Breast epithelium (tissue), 4 donors: ENCODE results near the gene CDH23. TPM values are rescaled to one million over a fixed set of nuclear protein-coding genes. Genes with fewer than 3 reads are reported as not detected.

ENCODE experiments used
- DNase-seq, 2 donors: peaks; one replicate each; pipeline ENCODE4 v3.0.0-alpha.2; 2019; ENCODE audit warnings: low spot score in 2 of 2
- H3K27ac ChIP-seq, 2 donors: fragments of 200-600 bp; sonication (generic) in 1 of 2; one replicate each; pipeline ENCODE4 v1.5.1; 2016 to 2019; ENCODE audit warnings: mild to moderate bottlenecking in 1 of 2
- H3K27me3 ChIP-seq, 2 donors: fragments of 200-600 bp; sonication (generic) in 1 of 2; one replicate each; pipeline versions ENCODE4 v1.5.1 to v1.6.0; 2017 to 2019; ENCODE audit warnings: control low read depth in 1 of 2, mild to moderate bottlenecking in 1 of 2
- H3K36me3 ChIP-seq: fragments of 200-600 bp; one replicate; pipeline ENCODE4 v1.5.1; 2019
- H3K4me1 ChIP-seq, 2 donors: fragments of 200-600 bp; sonication (generic); one replicate each; pipeline ENCODE4 v1.5.1; 2016 to 2019; ENCODE audit warnings: control low read depth in 1 of 2
- H3K4me3 ChIP-seq, 3 donors: fragments of 200-600 bp; sonication (generic); 1 replicate in 2 of 3; 2 replicates in 1 of 3; pipeline ENCODE4 v1.5.1; 2016 to 2019; ENCODE audit warnings: mild to moderate bottlenecking in 3 of 3, moderate library complexity in 2 of 3
- H3K9me3 ChIP-seq, 2 donors: fragments of 200-600 bp; sonication (generic) in 1 of 2; one replicate each; pipeline ENCODE4 v1.5.1; 2016 to 2019; ENCODE audit warnings: control low read depth in 1 of 2
- CTCF ChIP-seq, 3 donors: fragments of 450-650 bp; IDR thresholded peaks; one replicate each; pipeline ENCODE4 v1.5.1; 2016 to 2017; ENCODE audit warnings: antibody characterized with exemption in 3 of 3, mild to moderate bottlenecking in 3 of 3, moderate library complexity in 3 of 3
- POLR2A ChIP-seq: fragments of 450-650 bp; IDR thresholded peaks from one replicate; pipeline ENCODE4 v1.6.1; 2016; ENCODE audit warnings: antibody characterized with exemption, mild to moderate bottlenecking, moderate library complexity
- POLR2AphosphoS5 ChIP-seq, 3 donors: sonication (generic); formaldehyde crosslinking; IDR thresholded peaks; one replicate each; pipeline ENCODE4 v1.6.1; 2017; ENCODE audit warnings: antibody characterized with exemption in 3 of 3
- intact Hi-C: fragments of 100-400 bp; cut with DNase I; formaldehyde crosslinking; loops from one replicate; pipeline ENCODE4 v1.15.1; 2023; ENCODE audit warnings: low total_unique reads
- total RNA-seq, 3 donors: library from RNA; depleted of rRNA; stranded (reverse); fragments of >200 nt; gene quantifications; one replicate each; pipeline ENCODE4 v1.1.0, GENCODE V29; 2016

Gene CDH23
- total RNA-seq, 3 donors from 2014 or later, result 8.5 to 13.8 (median 11.6) TPM

- H3K27ac ChIP-seq, result no peak overlapping the region
- H3K4me1 ChIP-seq, result no peaks in the 10 kb centered on the region
- no peaks in the 10 kb centered on the region for H3K36me3 ChIP-seq
- DNase-seq, result no peak
- H3K4me3 ChIP-seq, result no peak overlapping the region
- intact Hi-C loops, result no loop called here
- TF ChIP-seq CTCF (IDR thresholded peaks at IDR 0.05) (no peak), POLR2A (no peak), POLR2AphosphoS5 (IDR thresholded peaks at IDR 0.05) (no peak)
- no peaks in the 10 kb centered on the region for H3K9me3 ChIP-seq
- H3K27me3 ChIP-seq, result no peaks in the 10 kb centered on the region
Observed at GRCh38 chr10:71645185-71645584, 248.5 kb downstream of the CDH23 start.

DNA sequence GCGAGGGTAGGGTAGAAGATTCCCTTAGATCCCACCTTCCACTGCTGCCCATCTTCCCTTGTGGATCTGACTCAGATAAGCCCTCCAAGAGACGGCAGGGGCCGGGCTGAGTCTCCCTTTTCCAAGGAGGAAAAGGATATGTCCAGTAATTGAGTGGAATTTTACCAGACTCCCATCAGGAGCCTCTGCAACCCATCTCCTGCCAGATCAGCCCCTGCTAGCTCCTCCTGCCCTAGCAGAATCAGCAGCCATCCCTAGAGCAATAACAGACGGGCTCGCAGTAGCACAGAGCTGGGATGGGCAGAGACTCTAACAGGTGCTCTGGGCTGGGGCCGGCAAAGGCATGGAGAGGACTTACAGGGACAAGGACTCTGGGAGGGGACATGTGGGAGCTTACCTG, 249.3 kb downstream of the CDH23 start:
- Histone ChIP-seq H3K27ac (no peak overlapping the region), H3K4me3 (no peak overlapping the region), H3K4me1 (no peaks in the 10 kb centered on the region), H3K9me3 (no peaks in the 10 kb centered on the region), H3K27me3 (no peaks in the 10 kb centered on the region), H3K36me3 (no peaks in the 10 kb centered on the region)
- intact Hi-C loops, result no loop called here
- TF ChIP-seq POLR2AphosphoS5 (IDR thresholded peaks at IDR 0.05), result no peak
- TF ChIP-seq CTCF (IDR thresholded peaks at IDR 0.05), result no peak
- no peak for TF ChIP-seq POLR2A
- DNase-seq, result no peak

- intact Hi-C loops, result no loop called here
Observed at GRCh38 chr10:71646592-71647292, 250.0 kb downstream of the CDH23 start.

GRCh38 chr10:71647526-71648253, 251.0 kb downstream of the CDH23 start:
- intact Hi-C loops, result no loop called here
- Histone ChIP-seq H3K9me3 (no peaks in the 10 kb centered on the region), H3K36me3 (no peaks in the 10 kb centered on the region), H3K27ac (no peak overlapping the region), H3K4me1 (no peaks in the 10 kb centered on the region), H3K4me3 (no peak overlapping the region), H3K27me3 (no peaks in the 10 kb centered on the region)
- no peak for TF ChIP-seq POLR2AphosphoS5 (IDR thresholded peaks at IDR 0.05)
- DNase-seq, result no peak

More at GRCh38 chr10:71646592-71647292, 250.0 kb downstream of the CDH23 start:
- Histone ChIP-seq H3K4me1 (no peaks in the 10 kb centered on the region), H3K36me3 (no peaks in the 10 kb centered on the region), H3K9me3 (no peaks in the 10 kb centered on the region), H3K27me3 (no peaks in the 10 kb centered on the region), H3K27ac (no peak overlapping the region), H3K4me3 (no peak overlapping the region)
- no peak for DNase-seq
- no peak for TF ChIP-seq CTCF (IDR thresholded peaks at IDR 0.05)
- no peak for TF ChIP-seq POLR2AphosphoS5 (IDR thresholded peaks at IDR 0.05)
- TF ChIP-seq POLR2A, result no peak

- no peak for DNase-seq
- TF ChIP-seq POLR2AphosphoS5 (IDR thresholded peaks at IDR 0.05), result no peak
- no peak for TF ChIP-seq CTCF (IDR thresholded peaks at IDR 0.05)
- TF ChIP-seq POLR2A, result no peak
- intact Hi-C loops, result no loop called here
- Histone ChIP-seq H3K27ac (no peak overlapping the region), H3K27me3 (no peaks in the 10 kb centered on the region), H3K9me3 (no peaks in the 10 kb centered on the region), H3K36me3 (no peaks in the 10 kb centered on the region), H3K4me3 (no peak overlapping the region), H3K4me1 (no peaks in the 10 kb centered on the region)
Observed at GRCh38 chr10:71648254-71648932, 251.7 kb downstream of the CDH23 start.
